ENCODE measurements around the gene SLC9C1.

- no peak for TF ChIP-seq CTCF (IDR thresholded peaks at IDR 0.05; ENCODE audit: borderline replicate concordance, extremely low read depth, low read length, poor library complexity, severe bottlenecking)
- TF ChIP-seq EZH2 (IDR thresholded peaks at IDR 0.05; ENCODE audit: borderline replicate concordance, low read depth, low read length, severe bottlenecking): no peak
Observed at GRCh38 chr3:112319516-112320276, 25.7 kb upstream of the SLC9C1 start.
